K562 (cell line): Measurements from ENCODE around the gene GAB2. TPM values are rescaled to one million over a fixed set of nuclear protein-coding genes. Genes with fewer than 3 reads are reported as not detected.

Experiments
- BACH1 ChIP-seq: fragments of 200-800 bp; sonication (Bioruptor generic); IDR thresholded peaks from 2 replicates; pipeline ENCODE4 v1.6.1; 2016; ENCODE audit warnings: missing genetic modification characterization, missing compliant biosample characterization
- CREB5 ChIP-seq: fragments of 250-450 bp; sonication (Bioruptor Pico); IDR thresholded peaks from 2 replicates; pipeline ENCODE4 v1.5.0; 2020; ENCODE audit warnings: mild to moderate bottlenecking
- CSDE1 ChIP-seq, 2 experiments: fragments of 450-650 bp; IDR thresholded peaks; 2 replicates each; pipeline ENCODE4 v1.6.1; 2016; ENCODE audit warnings: mild to moderate bottlenecking in 1 of 2
- CTBP1 ChIP-seq: fragments of 450-650 bp; IDR thresholded peaks from 2 replicates; pipeline ENCODE4 v1.6.1; 2016; ENCODE audit warnings: borderline replicate concordance
- CXXC5 ChIP-seq: fragments of 250-450 bp; sonication (Bioruptor Pico); IDR thresholded peaks from 2 replicates; pipeline ENCODE4 v1.8.0; 2022; ENCODE audit warnings: inconsistent platforms, mild to moderate bottlenecking, moderate library complexity
- HOMEZ ChIP-seq: fragments of 250-450 bp; sonication (Bioruptor Pico); IDR thresholded peaks from 2 replicates; pipeline ENCODE4 v1.4.0; 2020; ENCODE audit warnings: mild to moderate bottlenecking, moderate library complexity
- MCM2 ChIP-seq: fragments of 450-650 bp; IDR thresholded peaks from 2 replicates; pipeline ENCODE4 v1.6.1; 2017; ENCODE audit warnings: low read depth, mild to moderate bottlenecking
- MEF2D ChIP-seq: conservative IDR thresholded peaks from 2 replicates; pipeline ENCODE4 v1.6.1; 2016; ENCODE audit warnings: low read depth, missing genetic modification characterization, missing compliant biosample characterization
- NR2C1 ChIP-seq, 2 experiments: fragments of 450-650 bp; IDR thresholded peaks; 2 replicates each; pipeline ENCODE4 v1.6.1; 2017; ENCODE audit warnings: mild to moderate bottlenecking in 2 of 2, antibody characterized with exemption in 1 of 2, inconsistent platforms in 1 of 2, missing compliant biosample characterization in 1 of 2, missing genetic modification characterization in 1 of 2
- NR3C1 ChIP-seq: sonication (generic); formaldehyde crosslinking; IDR thresholded peaks from 2 replicates; pipeline ENCODE4 v1.8.1; 2022; ENCODE audit warnings: missing genetic modification reagents
- SMAD3 ChIP-seq: fragments of 450-650 bp; formaldehyde crosslinking; conservative IDR thresholded peaks from 2 replicates; pipeline ENCODE4 v1.4.0; 2020; ENCODE audit warnings: mild to moderate bottlenecking
- THAP7 ChIP-seq: fragments of 250-450 bp; sonication (Bioruptor Pico); IDR thresholded peaks from 2 replicates; pipeline ENCODE4 v1.5.0; 2021
- ZNF146 ChIP-seq: IDR thresholded peaks from one replicate; pipeline ENCODE4 v1.6.1; 2018; ENCODE audit warnings: missing compliant biosample characterization; ENCODE audit not compliant: unreplicated experiment
- ZNF561 ChIP-seq: fragments of 450-650 bp; formaldehyde crosslinking; conservative IDR thresholded peaks from 2 replicates; pipeline ENCODE4 v1.4.0; 2020; ENCODE audit warnings: mild to moderate bottlenecking, moderate library complexity
- polyA plus RNA-seq, 8 experiments: library from polyadenylated mRNA; depleted of rRNA in 4 of 8; stranded (reverse) in 5 of 8; unstranded in 3 of 8; fragments of >200 nt; fragmentation: Nextera tagmentation in 2 of 8; fragmentation: Illumina TruSeq in 1 of 8; extraction: Ambion mirVana in 2 of 8; extraction: Trizol in 1 of 8; gene quantifications; 2 replicates each; pipeline versions ENCODE4 v1.2.1 to v1.2.3, GENCODE V29; 2011 to 2014; ENCODE audit warnings: inconsistent platforms in 1 of 8, missing spikeins in 1 of 8
- total RNA-seq, 7 experiments: library from RNA; depleted of rRNA in 6 of 7; stranded (reverse); fragments of >200 nt in 6 of 7; fragmentation: Illumina TruSeq in 2 of 7; extraction: Trizol in 2 of 7; gene quantifications; 2 replicates each; pipeline versions ENCODE4 v1.2.1 to v1.2.3, GENCODE V29; 2011 to 2021; ENCODE audit warnings: low replicate concordance in 1 of 7
- TF ChIP-seq, protein P1 (sequence below): fragments of 450-650 bp; IDR thresholded peaks from 2 replicates; pipeline ENCODE4 v1.7.1; 2018; ENCODE audit warnings: mild to moderate bottlenecking, low read depth; ENCODE audit not compliant: partially characterized antibody

GAB2 gene
- total and polyA plus RNA-seq, 9 of the 15 experiments (the other 6 are each of a cell fraction or from before 2014, with no cell fraction given) = 2.3 to 35.2 (median 16.1) TPM

GRCh38 chr11:78359921-78360320, 57.7 kb downstream of the GAB2 start (continued):
- TF ChIP-seq, protein P1, sequence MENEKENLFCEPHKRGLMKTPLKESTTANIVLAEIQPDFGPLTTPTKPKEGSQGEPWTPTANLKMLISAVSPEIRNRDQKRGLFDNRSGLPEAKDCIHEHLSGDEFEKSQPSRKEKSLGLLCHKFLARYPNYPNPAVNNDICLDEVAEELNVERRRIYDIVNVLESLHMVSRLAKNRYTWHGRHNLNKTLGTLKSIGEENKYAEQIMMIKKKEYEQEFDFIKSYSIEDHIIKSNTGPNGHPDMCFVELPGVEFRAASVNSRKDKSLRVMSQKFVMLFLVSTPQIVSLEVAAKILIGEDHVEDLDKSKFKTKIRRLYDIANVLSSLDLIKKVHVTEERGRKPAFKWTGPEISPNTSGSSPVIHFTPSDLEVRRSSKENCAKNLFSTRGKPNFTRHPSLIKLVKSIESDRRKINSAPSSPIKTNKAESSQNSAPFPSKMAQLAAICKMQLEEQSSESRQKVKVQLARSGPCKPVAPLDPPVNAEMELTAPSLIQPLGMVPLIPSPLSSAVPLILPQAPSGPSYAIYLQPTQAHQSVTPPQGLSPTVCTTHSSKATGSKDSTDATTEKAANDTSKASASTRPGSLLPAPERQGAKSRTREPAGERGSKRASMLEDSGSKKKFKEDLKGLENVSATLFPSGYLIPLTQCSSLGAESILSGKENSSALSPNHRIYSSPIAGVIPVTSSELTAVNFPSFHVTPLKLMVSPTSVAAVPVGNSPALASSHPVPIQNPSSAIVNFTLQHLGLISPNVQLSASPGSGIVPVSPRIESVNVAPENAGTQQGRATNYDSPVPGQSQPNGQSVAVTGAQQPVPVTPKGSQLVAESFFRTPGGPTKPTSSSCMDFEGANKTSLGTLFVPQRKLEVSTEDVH = no peak
- TF ChIP-seq HOMEZ (CRISPR knock-in tag) = no peak
- no peak for TF ChIP-seq NR2C1 (IDR thresholded peaks at IDR 0.05)
- TF ChIP-seq NR2C1 (tag; IDR thresholded peaks at IDR 0.05) = no peak
- TF ChIP-seq ZNF561 (CRISPR knock-in tag) = no peak
- TF ChIP-seq CXXC5 (CRISPR knock-in tag) = peak; percentile 41; the same call in 1 of the 2 replicates
- no peak for TF ChIP-seq MCM2
- TF ChIP-seq CSDE1 (IDR thresholded peaks at IDR 0.05) = no peak
- TF ChIP-seq CTBP1 = peak; percentile 10; the same call in 1 of the 2 replicates
- TF ChIP-seq MEF2D (tag) = no peak
- no peak for TF ChIP-seq THAP7 (CRISPR knock-in tag)
- no peak for TF ChIP-seq NR3C1 (CRISPR knock-in tag)
- 0 out of 2 replicates have a peak, but pooled peaks have one; percentile 37 for TF ChIP-seq SMAD3 (CRISPR knock-in tag)
- no peak for TF ChIP-seq CREB5 (CRISPR knock-in tag)
- no peak for TF ChIP-seq ZNF146 (CRISPR knock-in tag)
- TF ChIP-seq BACH1 (tag) = no peak
